Hematopoietic multipotent progenitor cell treated with erythropoietin and hydrocortisone succinate and interleukin-3 and kit ligand, for 8 days (in vitro differentiated cells): ENCODE results near the gene ZFP92.
A peak's percentile ranks its signal among the peaks of the same experiment; 100 is the strongest.
"Not testable (repeated sequence)": the region's sequence is repeated elsewhere in the genome, so short reads cannot be mapped to it uniquely, and the experiment has no call there.

Experiments used
- DNase-seq: peaks from one replicate; pipeline ENCODE4 v3.0.0-alpha.2; 2015

The ZFP92 gene, protein sequence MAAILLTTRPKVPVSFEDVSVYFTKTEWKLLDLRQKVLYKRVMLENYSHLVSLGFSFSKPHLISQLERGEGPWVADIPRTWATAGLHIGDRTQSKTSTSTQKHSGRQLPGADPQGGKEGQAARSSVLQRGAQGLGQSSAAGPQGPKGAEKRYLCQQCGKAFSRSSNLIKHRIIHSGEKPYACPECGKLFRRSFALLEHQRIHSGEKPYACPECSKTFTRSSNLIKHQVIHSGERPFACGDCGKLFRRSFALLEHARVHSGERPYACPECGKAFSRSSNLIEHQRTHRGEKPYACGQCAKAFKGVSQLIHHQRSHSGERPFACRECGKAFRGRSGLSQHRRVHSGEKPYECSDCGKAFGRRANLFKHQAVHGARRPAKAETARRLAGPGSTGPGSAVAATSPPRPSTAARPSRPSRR

DNA sequence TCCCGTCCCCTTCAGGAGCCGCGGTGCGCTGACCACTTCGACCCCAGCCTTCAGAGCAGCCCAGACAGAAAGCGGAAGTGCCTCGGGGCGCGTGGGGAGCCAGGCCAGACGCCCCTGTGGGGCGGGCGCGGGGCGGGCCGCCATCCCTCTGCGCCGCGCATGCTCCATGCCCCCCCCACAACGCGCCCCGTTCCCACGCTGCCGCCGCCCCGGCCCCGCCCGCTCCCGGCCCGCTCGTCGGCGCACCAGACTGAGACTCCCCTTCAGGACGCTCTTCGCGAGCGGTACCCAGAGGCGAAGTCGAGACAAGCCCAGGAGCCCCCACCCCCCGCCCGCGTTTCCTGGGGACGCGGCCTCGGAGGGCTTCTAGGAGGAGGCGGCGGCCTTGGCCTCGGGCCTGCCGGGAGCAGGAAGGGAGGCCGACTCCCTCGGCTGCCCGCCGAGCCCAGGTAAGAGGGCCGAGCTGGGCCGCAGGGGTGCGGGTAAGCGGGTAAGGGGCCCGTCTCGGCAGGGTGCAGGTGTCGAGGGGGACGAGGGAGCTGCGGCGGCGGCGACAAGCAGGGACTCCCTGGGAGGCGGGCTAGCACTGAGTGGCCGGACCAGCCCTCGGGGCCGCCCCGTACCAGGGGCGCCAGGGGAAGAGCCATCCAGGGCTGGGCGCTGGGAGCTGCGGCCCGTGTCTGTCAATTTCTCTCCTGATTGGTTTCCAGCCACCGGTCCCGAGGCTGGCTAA is at the start of gene ZFP92:
Gene ZFP92, plus strand, starts transcription at position 218 of the 733 bp plus-strand sequence. CDS start 6,851 bp downstream, outside the sequence.
- DNase-seq, result peak; percentile 1

DNA sequence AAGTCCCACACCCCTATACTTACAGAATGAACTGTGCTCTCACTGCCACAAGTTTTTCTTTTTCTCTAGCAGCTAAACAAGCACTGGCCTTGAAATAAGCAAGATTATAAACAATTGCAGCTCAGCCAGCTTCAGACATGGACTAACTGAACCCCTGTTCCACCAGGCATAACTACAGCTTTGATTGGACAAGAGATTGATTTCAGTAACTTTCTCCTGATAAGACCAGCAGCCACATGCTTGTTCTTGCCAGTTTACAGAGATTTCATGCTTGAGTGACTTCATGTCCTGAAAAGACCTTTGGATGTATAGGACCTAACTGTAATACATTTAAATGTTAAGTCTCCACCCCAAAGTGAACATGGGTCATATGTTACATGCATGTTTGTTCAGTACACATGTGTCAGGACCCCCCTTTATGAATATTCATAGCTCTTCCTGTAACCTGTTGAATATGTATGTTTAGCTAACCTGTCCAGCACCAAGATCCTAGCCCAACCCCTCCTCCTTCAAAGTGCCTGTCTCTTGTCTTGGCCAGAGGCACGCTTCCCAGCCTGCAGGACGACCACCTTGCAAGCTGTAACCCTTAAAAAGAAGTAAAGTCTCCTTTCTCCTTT is 49.4 kb upstream of the ZFP92 start:
- no peak for DNase-seq

DNA sequence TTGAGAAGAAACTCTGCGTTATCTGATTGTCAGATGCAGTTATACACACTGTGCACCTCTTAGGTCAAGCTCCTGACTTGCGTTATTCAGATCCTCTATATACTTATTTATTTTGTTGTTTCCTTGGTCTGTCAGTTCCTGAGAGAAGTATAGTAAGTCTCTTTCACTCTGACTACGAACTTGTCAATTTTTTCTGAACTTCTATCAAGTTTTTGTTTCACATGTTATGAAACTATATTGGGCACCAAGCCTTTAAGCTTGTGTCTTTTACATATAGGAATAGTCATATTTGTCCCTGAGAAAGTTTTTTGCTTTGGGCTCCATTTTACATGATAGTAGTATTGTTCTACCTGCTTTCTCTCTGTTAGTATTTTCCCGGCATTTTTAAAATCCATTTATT is 45.6 kb upstream of the ZFP92 start:
- no peak for DNase-seq

DNA sequence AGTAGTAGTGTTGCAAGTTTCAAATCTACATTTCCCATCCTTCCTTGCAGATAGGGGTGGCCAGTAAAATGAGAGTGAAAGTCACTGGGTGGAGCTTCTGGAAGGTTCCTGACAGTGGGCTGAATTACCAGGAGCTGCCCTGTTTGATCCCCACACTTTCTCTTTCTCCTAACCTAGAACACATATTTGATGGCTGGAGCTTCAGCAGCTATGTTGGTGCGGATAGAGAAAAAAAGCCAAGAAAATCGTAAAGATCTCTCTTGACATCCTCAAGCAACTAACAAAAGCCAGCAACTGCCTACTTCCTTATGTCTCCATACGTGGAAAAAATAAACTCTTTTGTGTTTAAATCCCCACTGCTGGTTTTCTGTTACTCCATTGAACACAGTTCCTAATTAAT is 45.2 kb upstream of the ZFP92 start:
- no peak for DNase-seq

DNA sequence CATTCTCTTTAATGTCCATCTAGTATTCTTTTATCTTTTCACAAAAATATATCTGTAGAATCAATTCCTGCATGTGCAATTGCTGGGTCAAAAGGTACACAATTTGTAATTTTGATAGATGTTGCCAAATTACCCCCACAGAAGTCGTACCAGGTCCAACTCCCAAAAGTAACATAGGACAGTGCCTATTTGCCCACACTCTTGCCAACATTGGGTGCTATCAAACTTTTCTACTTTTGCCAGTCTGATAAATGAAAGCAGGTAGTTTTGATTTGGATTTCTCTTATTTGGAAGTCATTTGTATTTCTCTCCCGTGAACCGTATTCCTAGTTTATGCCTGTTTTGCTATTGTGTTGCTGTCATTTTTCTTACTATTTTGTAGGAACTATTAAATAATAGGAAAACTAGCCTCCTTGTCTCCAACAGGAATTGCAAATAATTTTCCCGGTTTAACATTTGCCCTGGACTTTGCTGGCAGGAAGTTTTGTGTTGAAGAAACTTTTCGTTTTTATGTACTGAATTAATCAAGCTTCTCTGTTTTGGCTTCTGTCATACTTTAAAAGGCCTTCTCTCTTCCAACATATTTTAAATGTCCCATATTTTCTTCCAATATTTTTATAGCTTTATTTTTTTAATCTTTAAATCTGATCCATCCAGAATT is 44.3 kb upstream of the ZFP92 start:
- DNase-seq, result no peak

DNA sequence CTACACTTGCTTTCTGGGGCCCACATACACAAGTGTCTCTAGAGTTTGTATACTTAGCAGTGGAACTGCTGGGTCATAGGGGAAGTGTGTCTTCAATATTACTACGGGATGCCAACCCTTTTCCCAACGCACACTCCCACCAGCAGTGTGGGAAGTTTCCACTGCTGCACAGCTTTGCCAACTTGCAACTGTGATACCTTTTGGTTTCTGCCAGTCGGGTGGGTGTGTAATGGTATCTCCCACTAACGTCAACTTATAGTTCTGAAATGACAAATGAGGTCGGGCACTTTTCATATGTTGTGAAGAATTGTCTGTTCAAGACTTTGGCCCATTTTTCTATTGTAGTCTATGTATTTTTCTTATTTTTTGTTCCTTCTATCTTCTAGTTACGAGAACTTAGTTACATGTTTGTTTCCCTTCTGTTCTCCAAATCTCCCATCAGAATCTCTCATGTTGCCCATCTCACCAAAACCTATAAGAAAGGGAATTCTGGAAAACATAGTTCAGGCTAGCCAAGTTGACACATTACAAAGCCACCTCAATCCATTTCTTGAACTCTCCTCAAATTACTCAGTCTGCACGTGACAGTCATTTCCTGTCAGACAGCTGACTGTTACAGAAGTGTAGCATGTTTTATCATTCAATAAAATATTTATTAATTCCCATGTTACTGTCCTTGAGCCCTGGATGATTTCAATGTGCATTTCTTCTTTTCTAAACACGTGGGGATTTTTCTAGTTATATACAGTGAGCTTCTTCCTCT is 40.8 kb upstream of the ZFP92 start:
- no peak for DNase-seq

DNA sequence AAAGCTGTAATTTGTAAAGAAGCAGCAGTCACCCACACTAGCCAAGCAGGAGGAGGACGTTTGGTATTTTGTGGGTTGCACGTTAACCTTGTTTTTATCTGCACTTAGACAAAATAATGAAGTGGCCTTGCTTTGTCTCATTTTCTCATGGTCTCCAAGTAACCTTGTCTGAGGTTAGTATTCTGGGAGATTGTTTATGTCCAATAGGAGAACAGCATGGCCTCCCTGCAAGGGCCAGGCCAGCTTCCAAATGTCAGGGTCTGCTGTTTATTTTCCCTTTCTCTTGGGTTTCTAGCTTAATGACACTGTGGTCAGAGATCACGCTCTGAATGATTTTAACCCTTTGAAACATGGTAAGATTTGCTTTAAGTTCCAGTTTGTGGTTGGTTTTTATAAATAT is 40.0 kb upstream of the ZFP92 start:
- no peak for DNase-seq

DNA sequence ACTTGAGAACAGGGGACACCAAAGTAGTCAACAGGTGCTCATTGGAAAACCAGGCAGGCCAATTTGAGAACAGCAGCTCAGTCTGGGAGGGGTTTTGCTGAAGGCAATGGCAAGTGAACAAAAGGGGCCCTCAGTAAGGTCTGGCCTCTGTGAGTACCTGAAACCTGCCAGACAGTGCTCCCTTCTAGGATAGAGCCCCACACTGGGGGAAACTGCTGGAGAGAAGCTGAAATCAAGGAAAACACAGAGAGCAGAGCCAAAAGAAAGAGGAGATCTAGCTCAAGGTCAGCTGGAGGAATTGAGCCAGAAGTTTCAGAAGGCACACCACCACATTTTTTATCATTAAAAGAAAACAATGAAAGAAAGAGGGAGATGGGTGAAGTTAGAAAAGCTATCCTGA is 38.3 kb upstream of the ZFP92 start:
- DNase-seq, result no peak

DNA sequence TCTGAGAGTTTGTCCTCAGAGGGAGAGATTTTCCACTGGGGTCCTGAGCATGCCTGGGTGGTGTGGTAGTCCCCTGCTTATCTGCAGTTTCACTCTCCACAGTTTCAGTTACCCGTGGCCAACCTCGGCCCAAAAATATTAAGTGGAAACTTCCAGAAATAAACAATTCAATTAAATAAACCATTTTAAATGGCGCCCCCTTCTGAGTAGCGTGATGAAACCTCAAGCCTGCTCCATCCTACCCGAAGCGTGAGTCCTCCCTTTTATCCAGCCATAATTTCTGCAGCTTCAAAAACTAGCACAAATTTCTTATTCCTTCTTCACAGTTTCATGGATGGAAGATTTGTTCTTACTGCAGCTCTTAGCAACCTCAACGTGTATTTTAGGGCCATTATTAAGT is 36.8 kb upstream of the ZFP92 start:
- DNase-seq, result no peak

DNA sequence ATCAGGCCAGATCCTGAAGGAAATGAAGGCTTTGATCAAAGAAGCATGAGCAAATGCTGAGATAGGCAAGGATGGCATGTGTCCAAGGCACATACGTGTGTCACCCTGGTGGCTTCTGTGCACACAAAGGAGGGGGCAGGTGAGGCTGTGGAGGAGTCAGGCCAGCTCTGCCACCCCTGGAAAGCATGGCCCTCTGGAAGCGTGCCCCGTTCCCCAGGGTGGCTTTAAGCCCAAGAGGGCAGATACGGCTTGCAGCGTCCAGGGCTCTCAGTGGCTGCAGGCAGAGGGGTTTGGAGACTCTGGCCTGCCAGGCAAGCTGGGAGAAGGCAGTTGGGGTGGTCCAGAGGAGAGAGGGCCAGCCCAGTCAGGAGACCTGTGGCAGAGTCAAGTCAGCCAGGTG is 35.7 kb upstream of the ZFP92 start:
- no peak for DNase-seq

DNA sequence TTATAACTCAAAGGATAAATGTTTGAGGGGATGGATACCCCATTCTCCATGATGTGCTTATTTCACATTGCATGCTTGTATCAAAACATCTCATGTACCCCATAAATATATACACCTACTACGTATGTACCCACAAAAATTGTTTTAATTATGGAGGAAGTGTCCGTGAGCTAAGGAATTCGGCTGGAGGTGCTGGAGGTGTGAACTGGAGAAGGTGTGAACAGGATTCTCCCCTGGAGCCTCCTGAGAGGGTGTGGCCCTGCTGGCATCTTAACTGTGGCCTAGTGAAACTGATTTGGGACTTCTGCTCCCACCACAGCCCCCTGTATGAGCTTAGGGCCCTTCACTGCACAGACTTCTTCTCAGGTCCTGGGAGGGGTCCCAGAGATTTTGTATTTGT is 33.5 kb upstream of the ZFP92 start:
- no peak for DNase-seq

DNA sequence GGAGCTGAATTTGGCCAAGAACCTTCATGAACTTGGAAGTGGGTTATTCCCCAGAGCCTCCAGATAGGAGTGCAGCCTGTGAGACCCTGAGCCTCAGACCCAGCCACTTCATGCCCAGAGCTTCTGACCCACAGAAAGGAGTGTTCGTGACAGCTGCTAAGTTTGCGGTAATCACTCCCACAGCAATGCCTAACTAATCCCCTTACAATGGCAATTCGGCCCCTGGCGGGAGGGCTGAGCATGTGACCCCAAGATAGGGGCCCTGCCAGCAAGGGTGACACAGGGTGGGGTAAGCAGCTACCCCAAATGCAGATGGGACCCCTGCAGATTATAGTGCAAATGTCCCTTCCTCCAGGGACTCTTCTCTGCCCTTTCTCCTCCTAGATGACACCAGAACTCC is 32.7 kb upstream of the ZFP92 start:
- no peak for DNase-seq

DNA sequence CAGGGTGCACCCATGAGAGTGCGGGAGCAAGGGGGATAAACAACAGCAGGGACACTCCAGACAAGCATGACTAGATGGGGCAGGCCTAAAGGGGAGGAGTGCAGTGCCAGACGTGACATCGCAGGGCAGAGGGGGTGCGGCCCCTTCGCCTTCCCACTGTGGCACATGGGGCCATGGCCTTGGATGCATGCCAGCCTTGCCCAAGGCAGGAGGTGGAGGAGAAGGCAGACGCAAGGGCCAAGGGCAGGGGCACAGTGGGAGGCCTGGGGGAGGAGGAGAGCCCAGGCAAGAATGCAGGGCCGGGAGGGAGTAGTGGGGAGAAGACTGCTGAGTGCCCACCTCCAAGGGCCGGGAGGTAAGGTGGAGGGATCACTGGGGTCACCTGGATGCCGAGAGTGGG is 31.8 kb upstream of the ZFP92 start:
- DNase-seq, result no peak

DNA sequence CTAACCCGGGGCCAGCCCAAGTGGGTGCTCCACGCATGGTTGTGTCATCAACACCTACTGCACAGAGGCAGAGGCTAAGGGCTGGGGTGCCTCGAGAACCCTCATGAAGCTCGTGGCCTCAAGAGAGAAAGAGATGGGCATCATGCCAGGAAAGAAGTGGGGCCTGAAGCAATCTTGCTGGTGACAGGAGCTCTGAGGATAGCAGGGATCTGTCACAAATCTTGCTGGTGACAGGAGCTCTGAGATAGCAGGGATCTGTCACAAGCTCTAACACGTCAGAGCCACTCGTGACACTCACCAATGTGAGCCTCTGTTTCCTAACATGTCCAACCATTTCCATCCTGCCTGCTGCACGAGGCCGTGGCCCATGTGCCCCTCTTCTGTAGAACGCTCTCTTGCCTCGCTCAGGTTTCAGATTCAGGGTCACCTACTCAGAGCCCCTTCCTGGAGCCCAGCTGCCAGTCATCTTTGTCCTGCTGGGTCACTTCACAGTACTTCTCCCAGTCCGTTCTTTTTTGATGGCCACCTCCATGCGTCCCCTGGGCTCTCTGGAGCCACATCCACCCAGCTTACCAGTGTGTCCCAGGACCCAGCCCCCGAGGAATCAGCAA is 31.2 kb upstream of the ZFP92 start:
- DNase-seq, result peak; percentile 19

DNA sequence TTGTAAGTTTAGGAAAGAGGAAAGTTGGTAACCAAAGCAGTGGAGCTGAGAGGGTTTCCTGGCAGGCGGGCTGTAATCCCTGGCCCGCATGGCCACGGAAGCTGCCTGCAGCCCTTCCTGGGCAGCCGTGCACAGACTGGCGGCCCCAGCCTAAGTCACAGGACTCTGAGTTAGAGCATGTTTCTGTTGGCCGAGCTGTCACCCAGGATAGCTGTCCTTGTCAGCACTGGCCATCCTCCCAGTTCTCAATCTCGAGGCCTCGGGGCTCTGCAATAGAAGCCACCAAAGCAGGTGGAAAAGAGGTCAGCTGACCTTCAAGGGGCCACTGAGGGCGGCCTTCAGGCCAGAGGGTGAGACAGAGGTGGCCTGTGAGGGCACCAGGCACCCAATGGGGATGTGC is 30.6 kb upstream of the ZFP92 start:
- no peak for DNase-seq

DNA sequence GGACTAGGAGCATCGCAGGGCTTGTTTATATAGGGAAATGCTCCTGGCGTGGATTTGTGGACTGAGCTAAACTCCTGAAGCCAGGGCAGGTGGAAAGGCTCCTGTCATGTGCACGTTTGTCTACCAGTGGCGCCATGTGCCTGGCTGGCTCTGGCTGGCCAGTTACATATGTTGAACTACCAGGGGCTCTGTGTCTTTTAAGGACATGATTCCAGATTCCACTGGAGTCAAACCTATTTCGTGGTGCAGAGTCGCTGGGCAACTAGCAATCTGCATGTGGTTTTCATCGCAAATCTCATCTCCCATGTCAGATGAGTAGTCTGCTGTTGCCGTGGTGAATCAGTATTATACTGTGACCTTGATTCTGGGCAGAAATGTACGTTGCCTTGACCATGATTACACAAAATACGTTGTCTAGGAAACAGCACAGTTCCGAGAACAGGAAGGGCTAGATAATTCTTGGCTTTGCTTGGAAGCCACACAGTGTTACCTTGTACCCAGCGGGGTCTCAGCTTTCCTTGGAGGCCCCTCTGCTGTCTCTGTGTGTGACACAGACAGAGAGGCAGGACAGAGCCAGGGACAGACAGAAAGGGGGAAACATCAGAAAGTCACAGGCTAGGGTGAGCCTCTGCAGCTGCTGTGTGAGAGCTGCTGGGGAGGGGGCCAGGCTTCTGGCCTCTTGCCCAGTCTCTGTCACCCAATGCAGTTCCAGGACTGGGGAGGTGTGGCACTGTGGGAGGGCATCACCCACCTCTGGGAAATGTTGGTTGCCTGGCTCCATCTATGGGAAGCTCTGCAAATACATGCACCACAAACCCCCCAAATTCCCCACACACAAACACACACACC is 29.4 kb upstream of the ZFP92 start:
- peak; percentile 50 for DNase-seq

DNA sequence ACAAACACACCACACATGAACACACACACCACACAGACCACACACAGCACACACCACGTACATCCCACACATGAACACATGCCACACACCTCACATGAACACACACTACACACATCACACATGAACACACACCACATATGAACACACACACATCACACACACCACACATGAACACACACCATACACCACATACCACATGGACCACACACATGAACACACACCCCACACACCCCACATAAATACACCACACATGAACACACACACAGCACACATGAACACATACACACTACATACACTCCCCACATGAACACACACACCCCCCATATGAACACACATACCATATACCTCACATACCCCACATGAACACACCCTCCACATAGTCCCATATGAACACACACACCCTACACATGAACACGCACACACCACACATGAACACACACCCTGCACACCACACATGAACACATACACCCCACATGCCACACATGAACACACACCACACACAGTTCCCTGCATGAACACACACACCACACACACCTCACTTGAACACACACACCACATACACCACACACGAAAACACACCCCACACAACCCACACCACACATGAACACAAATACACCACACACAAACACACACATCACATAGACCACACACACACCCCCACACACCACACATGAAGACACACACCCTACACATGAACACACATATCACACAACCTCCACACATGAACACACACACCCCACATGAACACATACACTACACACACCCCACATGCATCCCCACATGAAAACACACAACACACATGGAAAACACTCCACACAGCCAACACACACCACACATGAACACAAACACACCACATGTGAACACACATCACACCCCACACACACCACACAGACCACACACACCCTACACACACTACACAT is 28.4 kb upstream of the ZFP92 start:
- DNase-seq, result no peak

DNA sequence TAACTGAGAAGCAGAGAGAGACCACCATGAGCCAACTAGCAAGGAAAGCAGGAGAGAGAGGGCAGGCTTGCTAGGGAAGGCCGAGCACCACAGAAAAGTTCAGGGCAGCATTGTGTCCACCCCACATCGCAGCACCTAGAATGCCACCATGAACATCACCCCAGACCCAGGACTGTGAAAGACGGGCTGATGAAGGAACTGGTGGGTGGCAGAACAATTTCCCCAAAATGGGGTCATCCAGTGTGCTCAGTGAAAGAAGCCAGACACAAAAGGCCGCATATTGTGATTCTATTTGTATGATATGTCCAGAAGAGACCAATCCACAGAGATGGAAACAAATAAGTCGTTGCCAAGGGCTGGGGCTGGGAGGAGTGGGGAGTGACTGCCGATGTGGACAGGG is 26.9 kb upstream of the ZFP92 start:
- no peak for DNase-seq

DNA sequence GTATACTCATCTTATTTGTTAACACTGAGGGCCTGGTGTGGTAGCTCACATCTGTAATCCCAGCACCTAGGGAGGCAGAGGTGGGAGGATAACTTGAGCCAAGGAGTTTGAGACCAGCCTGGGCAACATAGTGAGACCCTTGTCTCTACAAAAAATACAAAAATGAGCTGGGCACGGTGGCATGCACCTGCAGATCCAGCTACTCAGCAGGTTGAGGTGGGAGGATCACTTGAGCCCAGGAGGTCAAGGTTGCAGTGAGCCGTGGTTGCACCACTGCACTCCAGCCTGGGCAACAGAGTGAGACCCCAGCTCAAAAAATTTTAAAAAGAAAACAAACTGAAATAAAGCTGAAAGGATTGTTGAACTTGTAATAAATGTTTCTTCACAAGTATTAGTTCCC is 26.3 kb upstream of the ZFP92 start:
- DNase-seq, result not testable (repeated sequence)

DNA sequence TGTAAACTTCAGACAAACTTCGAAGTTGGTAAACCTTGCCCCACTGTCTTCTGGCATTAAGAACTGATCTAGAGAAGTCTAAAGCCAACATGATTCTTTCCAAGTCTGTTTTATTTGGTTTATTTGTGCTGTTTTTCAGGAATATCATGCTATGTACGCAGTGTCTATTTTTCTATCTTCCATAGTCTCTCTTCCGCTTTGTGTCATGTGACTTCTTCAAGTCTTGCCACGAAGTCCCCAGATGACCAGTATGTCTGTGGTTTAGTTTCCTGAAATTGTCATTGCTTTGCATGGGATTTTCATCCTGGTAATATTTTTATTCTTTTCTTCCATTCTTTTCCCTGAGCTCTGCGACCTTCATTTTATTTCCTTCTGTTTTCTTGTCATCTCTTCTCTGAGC is 25.2 kb upstream of the ZFP92 start:
- DNase-seq, result no peak
